Activated effector memory CD4-positive, alpha-beta T cell treated with anti-CD3 and anti-CD28 coated beads, Interleukin-2, amount 50 U/mL, for 16 hours (primary cell): ENCODE measurements around the gene PHKA1.
"Not testable (repeated sequence)": the region's sequence is repeated elsewhere in the genome, so short reads cannot be mapped to it uniquely, and the experiment has no call there.

Experiments used
- DNase-seq: peaks from one replicate; pipeline ENCODE4 v3.0.0-alpha.2; 2020

The PHKA1 gene

DNA sequence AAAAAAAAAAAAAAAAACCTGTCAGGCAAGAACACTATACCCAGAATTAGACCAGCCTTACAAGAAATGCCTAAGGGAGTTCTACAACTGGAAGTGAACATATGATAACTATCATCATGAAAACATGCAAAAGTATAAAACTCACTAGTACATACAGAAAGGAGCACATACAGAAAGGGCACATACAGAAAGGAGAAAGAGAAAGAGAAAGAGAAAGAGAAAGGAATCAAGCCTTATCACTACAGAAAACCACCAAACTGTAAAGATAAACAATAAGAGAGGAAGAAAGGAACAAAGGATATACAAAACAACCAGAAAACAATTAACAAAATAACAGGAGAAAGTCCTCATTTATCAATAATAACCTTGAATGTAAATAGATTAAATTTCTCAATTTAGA is 50.4 kb downstream of the PHKA1 start:
- DNase-seq, result no peak

DNA sequence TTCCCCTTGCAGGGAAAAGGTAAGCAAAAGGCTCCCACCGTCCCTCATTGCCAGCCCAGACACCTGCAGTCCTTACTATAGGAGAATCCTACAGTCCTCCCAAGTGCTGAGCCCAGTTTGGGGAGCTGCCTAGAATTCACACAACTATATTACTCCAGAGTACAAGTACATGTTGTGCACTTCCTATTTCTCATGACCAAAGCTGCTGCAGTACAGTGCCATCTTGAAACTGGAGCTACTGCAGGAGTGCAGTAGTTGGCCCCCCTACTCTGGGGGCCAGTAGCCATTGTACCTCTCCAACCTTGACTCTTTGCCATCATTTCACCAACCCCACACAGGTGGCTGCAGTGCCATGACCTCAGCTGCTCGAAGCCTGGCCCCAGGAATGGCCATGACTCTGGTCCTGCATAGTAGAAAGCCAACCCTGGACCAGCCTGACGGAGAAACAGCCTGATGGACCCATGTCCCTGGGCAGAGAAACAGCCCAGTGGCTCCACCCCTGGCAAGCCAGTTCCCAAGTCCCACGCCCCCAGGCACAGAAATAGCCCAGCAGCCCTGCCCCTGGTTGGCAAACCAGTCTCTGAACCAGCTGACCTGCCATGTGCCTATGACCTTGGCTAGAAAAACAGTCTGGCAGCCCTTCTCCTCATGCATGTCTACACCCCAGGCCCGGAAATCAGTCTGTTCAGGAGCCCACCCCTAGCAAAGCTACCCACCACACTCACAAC is 51.9 kb downstream of the PHKA1 start:
- DNase-seq, result no peak

- no peak for DNase-seq
These were observed 54.4 kb downstream of the PHKA1 start for GRCh38 chrX:72659723-72660122.

GRCh38 chrX:72652082-72652481 is 62.0 kb downstream of the PHKA1 start:
- DNase-seq, result no peak

DNA sequence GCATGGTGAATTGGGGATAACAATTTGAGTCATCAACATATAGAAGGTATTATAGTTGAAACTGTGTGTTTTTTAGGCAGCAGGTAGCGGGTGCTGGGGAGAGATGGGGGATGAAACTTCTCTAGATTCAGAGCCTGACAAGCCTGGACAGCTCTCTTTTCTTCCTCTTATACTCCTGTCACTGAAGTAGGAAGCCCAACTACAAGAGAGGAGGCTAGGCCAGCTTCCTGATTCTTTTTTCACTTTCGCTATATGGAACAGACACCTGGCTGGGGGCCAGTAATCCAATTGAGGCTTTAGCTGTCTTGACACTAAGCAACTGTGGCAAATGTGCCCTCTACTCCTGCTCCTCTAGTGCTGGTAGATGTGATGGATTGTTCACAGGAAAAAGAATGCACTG is 69.2 kb downstream of the PHKA1 start:
- DNase-seq, result no peak

GRCh38 chrX:72641611-72642010 is 72.5 kb downstream of the PHKA1 start:
- no peak for DNase-seq

- no peak for DNase-seq
These were observed 78.2 kb downstream of the PHKA1 start for GRCh38 chrX:72635930-72636329.

DNA sequence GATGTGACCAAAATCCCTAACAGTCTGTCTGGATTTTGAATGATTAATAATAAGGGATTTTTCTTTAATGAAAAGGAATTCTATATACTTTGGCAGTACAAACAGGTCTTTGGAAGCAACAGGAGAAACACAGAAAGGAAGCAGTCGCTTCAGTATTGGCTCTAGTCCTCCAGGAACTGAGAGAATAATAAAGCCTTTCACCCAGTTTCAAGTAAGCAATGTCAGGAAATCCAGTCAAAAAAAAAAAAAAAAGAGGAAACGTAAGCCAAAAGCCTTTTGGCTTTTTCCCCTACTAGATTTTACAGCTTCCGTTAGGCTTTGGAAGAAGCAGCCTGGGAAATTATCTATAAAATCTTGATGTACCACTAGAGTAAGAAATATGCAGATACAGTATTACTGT is 79.8 kb downstream of the PHKA1 start:
- DNase-seq, result no peak

DNA sequence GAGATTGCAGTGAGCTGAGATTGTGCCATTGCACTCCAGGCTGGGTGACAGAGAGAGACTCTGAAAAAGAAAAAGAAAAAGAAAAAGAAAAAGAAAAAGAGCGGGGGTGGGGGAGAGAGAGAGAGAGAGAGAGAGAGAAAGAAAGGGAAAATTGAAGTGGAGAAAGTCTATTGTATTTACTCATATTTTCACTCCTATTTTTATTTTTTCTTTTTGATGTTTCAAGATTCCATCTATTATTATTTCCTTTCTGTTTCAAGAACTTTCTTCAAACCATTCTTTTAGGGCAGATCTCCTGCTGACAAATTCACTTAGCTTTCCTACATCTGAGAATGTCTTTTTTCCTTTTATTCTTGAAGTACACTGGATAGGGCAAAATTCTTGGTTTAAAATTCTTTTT is 83.9 kb downstream of the PHKA1 start:
- DNase-seq, result no peak

DNA sequence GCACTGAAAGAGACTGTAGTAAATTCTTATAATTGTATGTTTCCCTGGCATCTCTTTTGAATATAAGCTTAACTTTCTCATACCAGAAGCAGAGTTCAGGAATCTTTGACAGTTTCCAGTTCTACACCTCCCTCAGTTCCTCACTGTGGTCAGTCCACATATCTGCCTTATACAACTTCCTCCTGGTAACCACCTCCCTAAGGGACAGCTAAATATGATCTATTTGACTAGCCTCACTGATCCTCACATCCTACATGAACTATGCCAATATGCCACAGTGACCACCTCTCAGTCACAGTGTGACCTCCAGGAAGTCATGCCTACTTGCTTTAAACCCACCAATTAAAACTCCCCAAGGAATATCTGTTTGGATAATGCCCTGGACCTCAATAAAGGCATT is 89.9 kb downstream of the PHKA1 start:
- no peak for DNase-seq

- DNase-seq, result no peak
These were observed 92.3 kb downstream of the PHKA1 start for GRCh38 chrX:72621625-72622485.

- no peak for DNase-seq
These were observed 92.9 kb downstream of the PHKA1 start for GRCh38 chrX:72621163-72621562.

- peak; percentile 72 for DNase-seq
These were observed 93.5 kb downstream of the PHKA1 start for GRCh38 chrX:72620550-72621145.

- DNase-seq, result no peak
These were observed 104.8 kb downstream of the PHKA1 start for GRCh38 chrX:72609313-72609712.

- DNase-seq, result no peak
These were observed 109.4 kb downstream of the PHKA1 start for GRCh38 chrX:72604705-72605104.

GRCh38 chrX:72604112-72604511 is 110.0 kb downstream of the PHKA1 start:
- no peak for DNase-seq

DNA sequence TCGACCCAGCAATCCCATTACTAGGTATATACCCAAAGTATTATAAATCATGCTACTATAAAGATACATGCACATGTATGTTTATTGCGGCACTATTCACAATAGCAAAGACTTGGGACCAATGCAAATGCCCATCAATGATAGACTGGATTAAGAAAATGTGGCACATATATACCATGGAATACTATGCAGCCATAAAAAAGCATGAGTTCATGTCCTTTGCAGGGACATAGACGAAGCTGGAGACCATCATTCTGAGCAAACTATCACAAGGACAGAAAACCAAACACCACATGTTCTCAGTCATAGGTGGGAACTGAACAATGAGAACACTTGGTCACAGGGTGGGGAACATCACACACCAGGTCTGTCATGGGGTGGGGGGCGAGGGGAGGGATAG is 123.1 kb downstream of the PHKA1 start:
- not testable (repeated sequence) for DNase-seq

GRCh38 chrX:72584163-72584562 is 129.9 kb downstream of the PHKA1 start:
- DNase-seq, result no peak

DNA sequence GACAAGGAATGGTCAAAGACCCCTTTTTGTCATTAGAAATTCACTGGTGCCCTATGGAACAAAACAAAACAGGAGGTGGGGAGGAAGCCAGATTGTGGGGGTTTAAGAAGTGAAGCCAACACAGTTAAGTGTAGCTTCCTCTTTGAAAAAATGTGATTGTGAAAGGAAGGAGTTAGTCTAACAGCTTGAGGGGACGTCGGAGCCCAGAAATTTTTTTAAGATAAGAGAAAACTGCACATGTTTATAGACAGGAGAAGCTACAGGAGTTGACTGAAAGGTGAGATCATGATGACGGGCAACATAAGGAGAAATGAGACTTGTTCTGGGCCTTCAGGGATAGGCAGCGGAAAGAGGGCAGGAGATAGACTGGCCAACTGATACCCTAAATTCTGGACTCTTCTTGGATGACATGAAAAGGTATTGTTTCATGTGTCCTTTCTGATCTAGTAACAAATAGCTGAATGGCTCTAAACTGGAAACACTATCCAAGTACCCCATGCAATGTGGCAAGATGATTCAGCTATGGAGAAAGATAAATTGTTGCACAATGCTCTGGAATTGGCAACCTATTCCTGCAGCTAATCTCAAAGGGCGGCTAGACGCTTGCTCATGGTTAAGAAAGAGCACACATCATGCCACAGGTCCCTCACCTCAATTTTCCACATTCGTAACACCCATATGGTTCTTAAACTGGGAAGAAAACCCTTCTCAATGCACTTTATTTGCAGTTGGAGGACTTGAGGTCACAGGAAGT is 137.8 kb downstream of the PHKA1 start:
- DNase-seq, result no peak

DNA sequence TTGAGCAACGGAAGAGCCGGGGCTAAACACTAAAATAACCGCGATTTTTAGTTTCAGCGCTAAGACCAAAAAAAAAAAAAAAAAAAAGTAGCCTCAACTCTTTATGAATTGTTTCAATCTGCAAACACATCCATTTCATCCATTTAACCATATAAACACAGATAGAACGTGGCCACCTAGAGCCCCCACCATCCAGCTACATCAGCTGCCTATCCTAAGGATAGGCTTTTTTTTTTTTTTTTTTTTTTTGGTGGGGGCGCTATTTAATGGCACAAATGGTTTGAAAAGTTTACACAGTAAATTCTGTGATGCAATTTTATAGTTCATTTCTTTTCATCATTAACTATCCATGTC is 141.0 kb downstream of the PHKA1 start:
- no peak for DNase-seq

GRCh38 chrX:72572248-72573157 is 141.6 kb downstream of the PHKA1 start, which contains the start of gene HDAC8:
Gene HDAC8, minus strand, starts transcription at chrX:72572843. Its CDS starts 82 bp downstream, at chrX:72572761.
- peak; percentile 69 for DNase-seq

GRCh38 chrX:72569786-72570185 is 144.3 kb downstream of the PHKA1 start:
- DNase-seq, result no peak
